GM12875 (cell line): ENCODE measurements around the gene ARSB.

ENCODE experiments used
- H3K4me3 ChIP-seq: one replicate; pipeline ENCODE4 v1.5.1; 2011; ENCODE audit warnings: low read depth, low read length, control low read depth
- CTCF ChIP-seq: IDR thresholded peaks from 2 replicates; pipeline ENCODE4 v1.5.1; 2011; ENCODE audit warnings: low read depth, mild to moderate bottlenecking, control low read depth, inconsistent platforms, low read length, moderate library complexity, borderline replicate concordance; ENCODE audit not compliant: insufficient read depth

ARSB gene

GRCh38 chr5:78890667-78891379, 94.3 kb downstream of the ARSB start:
- TF ChIP-seq CTCF, result no peak

GRCh38 chr5:78889369-78890140, 95.6 kb downstream of the ARSB start:
- no peak for TF ChIP-seq CTCF
- no peak overlapping the region for H3K4me3 ChIP-seq

More at GRCh38 chr5:78890667-78891379, 94.3 kb downstream of the ARSB start:
- H3K4me3 ChIP-seq, result no peak overlapping the region

GRCh38 chr5:78888580-78889368, 96.3 kb downstream of the ARSB start:
- no peak for TF ChIP-seq CTCF
- no peak overlapping the region for H3K4me3 ChIP-seq

GRCh38 chr5:78887384-78888118, 97.6 kb downstream of the ARSB start:
- no peak overlapping the region for H3K4me3 ChIP-seq
- no peak for TF ChIP-seq CTCF

- TF ChIP-seq CTCF, result peak; percentile 31; the same call in 1 of the 2 replicates
- H3K4me3 ChIP-seq, result no peak overlapping the region
These were observed 98.5 kb downstream of the ARSB start for GRCh38 chr5:78886341-78887230.

- no peak for TF ChIP-seq CTCF
- no peak overlapping the region for H3K4me3 ChIP-seq
These were observed 103.2 kb downstream of the ARSB start for GRCh38 chr5:78881884-78882283.
